Endothelial cell of umbilical vein (primary cell): Measurements from ENCODE around the gene AIMP1. TPM values are rescaled to one million over a fixed set of nuclear protein-coding genes. Genes with fewer than 3 reads are reported as not detected.
A peak's percentile ranks its signal among the peaks of the same experiment; 100 is the strongest.

Experiments
- BruUV-seq: library from RNA; stranded (reverse); fragments of 400-500 nt; replicated peaks from 2 replicates; lab custom pipeline; 2021; lab: Mats Ljungman, UMichigan
- CTCF ChIA-PET: fragments of 300-600, 350-600 bp; sonication (Branson Sonifier 250); formaldehyde crosslinking; loops from one replicate; lab custom pipeline; 2021; ENCODE audit warnings: antibody characterized with exemption, inconsistent platforms; lab: Charles Lee
- POLR2A ChIA-PET: fragments of 300-600, 350-600 bp; sonication (Branson Sonifier 250); formaldehyde crosslinking; loops from one replicate; lab custom pipeline; 2021; ENCODE audit warnings: antibody characterized with exemption, inconsistent platforms; lab: Charles Lee
- DNase-seq: peaks from one replicate; pipeline ENCODE4 v3.0.0-alpha.2; 2011; ENCODE audit warnings: low read depth, low spot score
- FAIRE-seq: peaks from 2 replicates; lab custom pipeline; 2011; peaks lifted over from hg19 to GRCh38; lab: Jason Lieb, UNC
- H2AFZ ChIP-seq: 2 replicates; pipeline ENCODE4 v1.6.0; 2012; ENCODE audit warnings: low read depth, low read length, control low read depth, inconsistent platforms
- H3K27ac ChIP-seq: 2 replicates; pipeline ENCODE4 v1.5.1; 2011; ENCODE audit warnings: low read depth, mild to moderate bottlenecking, control low read depth, low read length, moderate library complexity; ENCODE audit not compliant: insufficient read depth
- H3K27me3 ChIP-seq, 2 experiments: 2 replicates each; pipeline versions ENCODE4 v1.6.0 to v1.6.1; 2011; ENCODE audit warnings: low read length in 2 of 2, mixed read lengths in 1 of 2; ENCODE audit not compliant: control insufficient read depth in 2 of 2, insufficient read depth in 2 of 2
- H3K36me3 ChIP-seq, 2 experiments: 2 replicates in 1 of 2; 3 replicates in 1 of 2; pipeline ENCODE4 v1.5.1; 2011; ENCODE audit warnings: low read length in 2 of 2, mild to moderate bottlenecking in 1 of 2, moderate library complexity in 1 of 2; ENCODE audit not compliant: control insufficient read depth in 2 of 2, insufficient read depth in 2 of 2; ENCODE audit errors: extremely low read depth in 1 of 2
- H3K4me1 ChIP-seq: 3 replicates; pipeline ENCODE4 v1.5.1; 2011; ENCODE audit warnings: mild to moderate bottlenecking, low read length; ENCODE audit not compliant: control insufficient read depth, insufficient read depth; ENCODE audit errors: extremely low read depth
- H3K4me2 ChIP-seq: 2 replicates; pipeline ENCODE4 v1.6.1; 2011; ENCODE audit warnings: low read length, control low read depth, mixed read lengths; ENCODE audit not compliant: insufficient read depth
- H3K4me3 ChIP-seq, 3 experiments: fragments of 200-600 bp in 1 of 3; sonication (generic), shearing (Covaris generic) in 1 of 3; replicated peaks in 1 of 3; 2 replicates each; pipeline ENCODE4 v1.5.1; 2011 to 2016; ENCODE audit warnings: control low read depth in 3 of 3, low read length in 3 of 3, mild to moderate bottlenecking in 2 of 3, inconsistent platforms in 1 of 3, low read depth in 1 of 3, moderate library complexity in 1 of 3; ENCODE audit not compliant: insufficient read depth in 1 of 3
- H3K79me2 ChIP-seq: 2 replicates; pipeline ENCODE4 v1.6.0; 2012; ENCODE audit warnings: low read length, inconsistent platforms; ENCODE audit not compliant: control insufficient read depth, insufficient read depth
- H3K9ac ChIP-seq: replicated peaks from 2 replicates; pipeline ENCODE3; 2011; ENCODE audit warnings: low read length, control low read depth; ENCODE audit not compliant: insufficient read depth; ENCODE audit errors: extremely low read depth
- H3K9me1 ChIP-seq: replicated peaks from 3 replicates; pipeline ENCODE4 v1.6.0; 2011; ENCODE audit warnings: mild to moderate bottlenecking, low read length; ENCODE audit not compliant: control insufficient read depth, insufficient read depth; ENCODE audit errors: extremely low read depth
- H3K9me3 ChIP-seq: replicated peaks from 2 replicates; pipeline ENCODE4 v1.5.1; 2012; ENCODE audit warnings: low read length, inconsistent platforms; ENCODE audit not compliant: control insufficient read depth, insufficient read depth
- H4K20me1 ChIP-seq: replicated peaks from 2 replicates; pipeline ENCODE3; 2011; ENCODE audit warnings: mild to moderate bottlenecking, low read length; ENCODE audit not compliant: control insufficient read depth, insufficient read depth; ENCODE audit errors: extremely low read depth
- CTCF ChIP-seq, 2 donors: IDR thresholded peaks; 1 replicate in 1 of 2; 2 replicates in 1 of 2; pipeline ENCODE4 v1.5.1; 2011; ENCODE audit warnings: low read length in 2 of 2, mild to moderate bottlenecking in 2 of 2, moderate library complexity in 2 of 2, control low read depth in 1 of 2, inconsistent platforms in 1 of 2, low read depth in 1 of 2; ENCODE audit not compliant: insufficient read depth in 1 of 2; ENCODE audit errors: extremely low read depth in 1 of 2
- EZH2 ChIP-seq: IDR thresholded peaks from 2 replicates; pipeline ENCODE4 v1.6.1; 2012; ENCODE audit warnings: borderline replicate concordance, low read depth, mild to moderate bottlenecking, moderate library complexity, low read length, inconsistent platforms; ENCODE audit not compliant: severe bottlenecking
- FOS ChIP-seq: IDR thresholded peaks from 2 replicates; pipeline ENCODE4 v1.6.1; 2011; ENCODE audit warnings: mild to moderate bottlenecking, low read length, moderate library complexity, borderline replicate concordance; ENCODE audit not compliant: insufficient read depth
- GATA2 ChIP-seq: IDR thresholded peaks from 2 replicates; pipeline ENCODE4 v1.7.0; 2011; ENCODE audit warnings: low read depth, mild to moderate bottlenecking, moderate library complexity, mixed read lengths, low read length; ENCODE audit not compliant: insufficient read length, insufficient read depth
- JUN ChIP-seq: IDR thresholded peaks from 2 replicates; pipeline ENCODE4 v1.6.1; 2011; ENCODE audit warnings: borderline replicate concordance, low read depth; ENCODE audit not compliant: insufficient read length, insufficient read depth
- MAX ChIP-seq: IDR thresholded peaks from 2 replicates; pipeline ENCODE4 v1.6.1; 2011; ENCODE audit not compliant: insufficient read depth, insufficient read length
- MYC ChIP-seq: IDR thresholded peaks from one replicate; pipeline ENCODE4 v1.6.1; 2011; ENCODE audit warnings: mild to moderate bottlenecking, low read depth, low read length
- POLR2A ChIP-seq: IDR thresholded peaks from 2 replicates; pipeline ENCODE4 v1.6.1; 2012; ENCODE audit warnings: low read depth, mild to moderate bottlenecking, control low read depth, low read length
- POLR2AphosphoS5 ChIP-seq: IDR thresholded peaks from 2 replicates; pipeline ENCODE4 v1.6.1; 2012; ENCODE audit warnings: low read depth, mild to moderate bottlenecking, control low read depth, low read length, moderate library complexity; ENCODE audit not compliant: insufficient read depth
- dilution Hi-C: fragments of 300-500 bp; cut with MboI; formaldehyde crosslinking; loops from one replicate; pipeline ENCODE4 v1.15.0; 2019; ENCODE audit warnings: low sequenced_read_pairs; ENCODE audit not compliant: extremely low pct_ligation_motif_present
- intact Hi-C: fragments of 100-400 bp; cut with micrococcal nuclease; formaldehyde crosslinking; loops from one replicate; pipeline ENCODE4 v1.10.0; 2022
- polyA plus RNA-seq, 4 experiments: library from polyadenylated mRNA; depleted of rRNA in 3 of 4; stranded (reverse) in 3 of 4; unstranded in 1 of 4; fragments of >200 nt; gene quantifications; 2 replicates each; pipeline versions ENCODE4 v1.2.1 to v1.2.3, GENCODE V29; 2011 to 2012; ENCODE audit warnings: missing spikeins in 1 of 4
- total RNA-seq: library from RNA; stranded (reverse); gene quantifications from 2 replicates; pipeline ENCODE4 v1.2.3, GENCODE V29; 2021

Gene AIMP1
- total and polyA plus RNA-seq, 2 donors (not counting 3 experiments of a cell fraction or from before 2014, with no cell fraction given), result 6.4 to 42.4 TPM

GRCh38 chr4:106370214-106370613, 53.9 kb downstream of the AIMP1 start:
- dilution Hi-C loops (no loop called here), intact Hi-C loops (no loop called here)
- H3K9me1 ChIP-seq, result no peaks in the 10 kb centered on the region
- no peak overlapping the region for H3K9ac ChIP-seq
- H3K4me2 ChIP-seq, result no peak overlapping the region
- H2AFZ ChIP-seq, result peak overlapping the region; percentile 39
- no peaks in the 10 kb centered on the region for H4K20me1 ChIP-seq
- no peak for FAIRE-seq
- ChIA-PET POLR2A (no interaction called here), CTCF (interaction anchor here (0.9 to 4.3 kb wide), 27 partner anchors 9 to 813 kb away, joined by 3 to 89 read pairs (median 6); no protein-coding TSS in a partner anchor)
- no peak for DNase-seq
- peaks cover 16% of the 10 kb centered on the region for H3K4me1 ChIP-seq
- H3K9me3 ChIP-seq, result no peaks in the 10 kb centered on the region
- H3K79me2 ChIP-seq, result no peaks in the 10 kb centered on the region
- H3K27me3 ChIP-seq, result no peaks in the 10 kb centered on the region
- no peaks in the 10 kb centered on the region for H3K36me3 ChIP-seq
- TF ChIP-seq MAX (no peak), POLR2AphosphoS5 (no peak), MYC (no peak), GATA2 (no peak), EZH2 (no peak), FOS (no peak), POLR2A (no peak), CTCF (IDR thresholded peaks at IDR 0.05; ENCODE audit: extremely low read depth in 1 of 2, insufficient read depth in 1 of 2, low read depth in 1 of 2, low read length in 2 of 2) (no peak), JUN (no peak)
- no peak overlapping the region for H3K4me3 ChIP-seq
- BruUV-seq, result no TSS peak
- H3K27ac ChIP-seq, result no peak overlapping the region
